Testis (tissue), 3 donors: ENCODE results near the gene CACNA1C. TPM values are rescaled to one million over a fixed set of nuclear protein-coding genes. Genes with fewer than 3 reads are reported as not detected.

ENCODE experiments used
- DNase-seq: peaks from one replicate; pipeline ENCODE4 v3.0.0-alpha.2; 2019
- H3K27ac ChIP-seq, 2 donors: fragments of 200-600 bp; sonication (generic); one replicate each; pipeline ENCODE4 v1.5.1; 2019
- H3K27me3 ChIP-seq: fragments of 200-600 bp; sonication (generic); one replicate; pipeline ENCODE4 v1.5.1; 2019
- H3K36me3 ChIP-seq: fragments of 200-600 bp; sonication (generic); one replicate; pipeline ENCODE4 v1.5.1; 2017; ENCODE audit warnings: low read depth; ENCODE audit errors: missing control alignments
- H3K4me1 ChIP-seq: fragments of 200-600 bp; sonication (generic); one replicate; pipeline ENCODE4 v1.5.1; 2019
- H3K4me3 ChIP-seq, 2 donors: fragments of 200-600 bp; sonication (generic); one replicate each; pipeline ENCODE4 v1.5.1; 2017 to 2019
- H3K9me3 ChIP-seq: fragments of 200-600 bp; sonication (generic); one replicate; pipeline ENCODE4 v1.5.1; 2017
- POLR2A ChIP-seq: fragments of 450-650 bp; IDR thresholded peaks from one replicate; pipeline ENCODE4 v1.6.1; 2017; ENCODE audit warnings: antibody characterized with exemption, mild to moderate bottlenecking, moderate library complexity
- WGBS, 2 donors: methylation state at CpG; one replicate each; pipeline ENCODE4 v1.1.5; 2018; 5-methylcytosine and 5-hydroxymethylcytosine counted together
- intact Hi-C: fragments of 100-400 bp; cut with DNase I; formaldehyde crosslinking; loops from one replicate; pipeline ENCODE4 v1.15.1; 2023; ENCODE audit warnings: low total_unique reads
- polyA plus RNA-seq: library from polyadenylated mRNA; stranded (reverse); fragments of 350-450 nt; fragmentation: Illumina TruSeq; extraction: RNeasy Lipid Tissue Mini Kit (QIAGEN cat#74804); gene quantifications from one replicate; pipeline ENCODE4 v1.2.3, GENCODE V29; 2014; ENCODE audit warnings: low read depth, low replicate concordance; ENCODE audit not compliant: insufficient read depth
- total RNA-seq, 2 donors: library from RNA; depleted of rRNA; stranded (reverse); fragments of >200 nt; gene quantifications; one replicate each; pipeline ENCODE4 v1.2.3, GENCODE V29; 2016
- TF ChIP-seq, protein P1 (sequence below), 3 experiments: fragments of 450-650 bp in 2 of 3; fragments of 200-600 bp in 1 of 3; sonication (generic) in 1 of 3; IDR thresholded peaks; one replicate each; pipeline ENCODE4 v1.5.1; 2016 to 2019; ENCODE audit warnings: antibody characterized with exemption in 3 of 3, mild to moderate bottlenecking in 2 of 3, moderate library complexity in 1 of 3

CACNA1C gene
- total and polyA plus RNA-seq, 3 donors from 2014 or later = 20.3 to 36.8 (median 32.0) TPM

DNA sequence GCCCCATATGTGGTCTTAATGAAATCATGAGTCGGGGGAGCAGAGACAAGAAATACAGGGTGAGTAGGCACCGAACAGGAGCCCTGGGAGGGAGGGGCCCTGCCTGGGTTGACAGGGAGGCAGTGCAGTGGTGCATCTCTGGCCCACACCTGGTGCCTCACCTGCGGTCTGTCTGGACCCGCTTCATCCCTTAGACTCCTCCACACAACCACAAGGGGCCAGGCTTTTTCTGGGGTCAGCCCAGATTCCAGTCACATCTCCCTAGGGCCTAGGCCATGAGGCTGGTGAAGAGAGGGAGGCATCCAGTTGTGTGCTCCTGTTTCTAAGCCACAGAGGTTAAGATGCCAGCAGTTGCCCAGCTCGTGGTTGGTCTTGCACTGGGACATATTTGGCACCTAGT is 398.7 kb downstream of the CACNA1C start:
- H3K36me3 ChIP-seq = no peaks in the 10 kb centered on the region
- H3K27ac ChIP-seq = no peak overlapping the region
- TF ChIP-seq, protein P1, sequence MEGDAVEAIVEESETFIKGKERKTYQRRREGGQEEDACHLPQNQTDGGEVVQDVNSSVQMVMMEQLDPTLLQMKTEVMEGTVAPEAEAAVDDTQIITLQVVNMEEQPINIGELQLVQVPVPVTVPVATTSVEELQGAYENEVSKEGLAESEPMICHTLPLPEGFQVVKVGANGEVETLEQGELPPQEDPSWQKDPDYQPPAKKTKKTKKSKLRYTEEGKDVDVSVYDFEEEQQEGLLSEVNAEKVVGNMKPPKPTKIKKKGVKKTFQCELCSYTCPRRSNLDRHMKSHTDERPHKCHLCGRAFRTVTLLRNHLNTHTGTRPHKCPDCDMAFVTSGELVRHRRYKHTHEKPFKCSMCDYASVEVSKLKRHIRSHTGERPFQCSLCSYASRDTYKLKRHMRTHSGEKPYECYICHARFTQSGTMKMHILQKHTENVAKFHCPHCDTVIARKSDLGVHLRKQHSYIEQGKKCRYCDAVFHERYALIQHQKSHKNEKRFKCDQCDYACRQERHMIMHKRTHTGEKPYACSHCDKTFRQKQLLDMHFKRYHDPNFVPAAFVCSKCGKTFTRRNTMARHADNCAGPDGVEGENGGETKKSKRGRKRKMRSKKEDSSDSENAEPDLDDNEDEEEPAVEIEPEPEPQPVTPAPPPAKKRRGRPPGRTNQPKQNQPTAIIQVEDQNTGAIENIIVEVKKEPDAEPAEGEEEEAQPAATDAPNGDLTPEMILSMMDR (IDR thresholded peaks at IDR 0.05) = no peak
- no peak for TF ChIP-seq POLR2A
- intact Hi-C loops = no loop called here
- DNase-seq = no peak
- no peaks in the 10 kb centered on the region for H3K27me3 ChIP-seq
- no peaks in the 10 kb centered on the region for H3K9me3 ChIP-seq
- no peaks in the 10 kb centered on the region for H3K4me1 ChIP-seq
- H3K4me3 ChIP-seq = no peak overlapping the region
- 86 to 90% methylated on average over 5 of the region's 5 CpGs for WGBS, 2 donors

DNA sequence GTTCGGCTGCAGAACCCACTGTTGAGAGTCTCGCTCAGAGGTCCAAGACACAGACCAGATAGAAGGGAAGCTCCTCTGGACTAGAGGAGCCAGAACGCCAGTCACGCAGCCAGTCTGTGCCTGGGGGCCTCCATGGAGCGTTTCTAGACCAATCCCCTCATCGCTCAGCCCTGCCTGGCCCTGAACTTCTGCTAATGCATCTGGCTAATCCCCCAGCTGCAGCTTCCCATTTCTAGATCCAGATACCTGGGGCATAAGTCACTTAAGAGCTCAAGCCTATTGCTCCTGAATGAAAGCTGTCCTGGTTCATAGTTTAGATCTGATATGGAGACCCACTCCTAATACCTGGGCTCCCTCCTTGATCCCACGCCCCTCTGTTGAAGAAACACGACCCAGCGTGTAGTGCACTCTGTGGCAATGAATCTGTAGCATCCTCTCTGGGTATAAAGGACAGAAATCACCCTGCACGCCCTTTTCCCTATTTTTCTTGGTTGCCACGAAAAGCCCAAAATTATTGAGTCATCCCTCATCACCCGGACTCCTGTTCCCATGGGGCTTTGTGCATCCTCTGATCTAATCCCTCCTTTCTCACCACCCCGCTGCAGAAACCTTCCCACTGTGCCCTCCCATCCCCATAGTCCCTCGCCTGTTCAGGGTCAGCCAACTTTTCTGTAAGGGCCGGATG is 400.4 kb downstream of the CACNA1C start:
- DNase-seq = no peak
- intact Hi-C loops = no loop called here
- no peak overlapping the region for H3K27ac ChIP-seq
- TF ChIP-seq POLR2A = no peak
- TF ChIP-seq, protein P1 (IDR thresholded peaks at IDR 0.05) = no peak
- H3K4me1 ChIP-seq = no peaks in the 10 kb centered on the region
- H3K36me3 ChIP-seq = no peaks in the 10 kb centered on the region
- no peak overlapping the region for H3K4me3 ChIP-seq
- no peaks in the 10 kb centered on the region for H3K9me3 ChIP-seq
- no peaks in the 10 kb centered on the region for H3K27me3 ChIP-seq
- WGBS, 2 donors = 90 to 92% methylated on average over 14 to 15 of the region's 15 CpGs

GRCh38 chr12:2453761-2454090 is 400.9 kb downstream of the CACNA1C start:
- Histone ChIP-seq H3K27ac (no peak overlapping the region), H3K27me3 (no peaks in the 10 kb centered on the region), H3K4me3 (no peak overlapping the region), H3K9me3 (no peaks in the 10 kb centered on the region), H3K4me1 (no peaks in the 10 kb centered on the region), H3K36me3 (no peaks in the 10 kb centered on the region)
- TF ChIP-seq, protein P1 (IDR thresholded peaks at IDR 0.05) = no peak
- no peak for TF ChIP-seq POLR2A
- DNase-seq = no peak
- intact Hi-C loops = no loop called here

DNA sequence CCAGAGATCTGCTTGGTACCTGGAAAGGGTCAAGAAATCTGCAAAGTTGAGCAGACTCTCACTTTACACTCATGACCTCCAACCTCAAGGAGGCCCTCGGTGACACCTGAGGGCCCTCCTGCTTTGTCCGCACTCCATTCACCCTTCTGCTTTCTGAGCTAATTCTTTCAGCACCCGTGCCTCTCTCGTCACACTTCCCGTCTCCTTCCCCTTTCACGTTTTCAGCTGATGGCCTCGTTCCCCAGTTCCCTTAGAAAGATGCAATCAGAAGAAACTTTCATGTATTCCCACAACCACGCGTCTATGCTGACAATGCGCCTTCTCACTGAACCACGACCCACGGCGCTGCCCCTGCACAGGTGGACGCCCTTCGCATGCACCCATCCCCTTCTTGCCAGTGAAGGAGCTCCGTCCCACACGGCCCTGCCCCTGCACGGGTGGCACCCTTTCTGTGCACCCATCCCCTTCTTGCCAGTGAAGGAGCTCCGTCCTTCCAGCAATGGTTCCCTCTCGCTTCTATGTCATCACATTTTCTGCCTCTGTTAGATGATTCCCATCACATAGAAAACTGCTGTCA is 401.9 kb downstream of the CACNA1C start:
- no peaks in the 10 kb centered on the region for H3K36me3 ChIP-seq
- H3K4me3 ChIP-seq = no peak overlapping the region
- H3K4me1 ChIP-seq = no peaks in the 10 kb centered on the region
- no peaks in the 10 kb centered on the region for H3K27me3 ChIP-seq
- intact Hi-C loops = no loop called here
- WGBS, 2 donors = 84 to 86% methylated on average over 20 of the region's 20 CpGs
- no peaks in the 10 kb centered on the region for H3K9me3 ChIP-seq
- TF ChIP-seq POLR2A = no peak
- TF ChIP-seq, protein P1 (IDR thresholded peaks at IDR 0.05) = no peak
- H3K27ac ChIP-seq = no peak overlapping the region
- DNase-seq = no peak

DNA sequence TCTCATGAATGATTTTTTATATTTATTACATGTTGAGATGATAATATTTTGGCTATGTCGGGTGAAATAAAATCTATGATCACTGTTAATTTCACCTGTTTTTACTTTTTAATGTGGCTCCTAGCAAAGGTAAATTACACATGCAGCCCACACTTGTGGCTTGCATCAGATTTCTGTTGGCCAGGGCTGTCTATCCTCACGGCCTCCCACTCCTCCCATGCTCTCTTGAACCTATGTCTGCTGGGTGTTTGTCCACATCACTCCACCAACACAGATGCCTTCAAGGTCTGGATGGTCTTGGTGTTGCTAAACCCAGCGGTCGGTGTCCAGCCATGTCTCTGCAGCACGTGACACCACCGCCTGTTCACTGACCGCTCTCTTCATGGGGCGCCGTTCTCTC is 402.6 kb downstream of the CACNA1C start:
- Histone ChIP-seq H3K4me3 (no peak overlapping the region), H3K27ac (no peak overlapping the region), H3K9me3 (no peaks in the 10 kb centered on the region), H3K4me1 (no peaks in the 10 kb centered on the region), H3K27me3 (no peaks in the 10 kb centered on the region), H3K36me3 (no peaks in the 10 kb centered on the region)
- TF ChIP-seq POLR2A = no peak
- TF ChIP-seq, protein P1 (IDR thresholded peaks at IDR 0.05) = no peak
- no peak for DNase-seq
- intact Hi-C loops = no loop called here
- 93 to 94% methylated on average over 9 of the region's 9 CpGs for WGBS, 2 donors
